GM19455 (cell line): ENCODE data around the gene GFRA4.

Experiments
- ATAC-seq: cut with Tn5 transposase; IDR thresholded peaks from one replicate; pipeline ENCODE4 v1.9.1; 2021; ENCODE audit not compliant: unreplicated experiment

Gene GFRA4

GRCh38 chr20:3663031-3663701, at the start of gene GFRA4:
Gene GFRA4, minus strand, starts transcription at chr20:3663399. Its CDS starts 0 bp downstream, at chr20:3663399.
- ATAC-seq, result no peak

- no peak for ATAC-seq
These were observed 49.2 kb upstream of the GFRA4 start, which contains the start of gene SIGLEC1 for GRCh38 chr20:3712279-3712873. Gene SIGLEC1, minus strand, starts transcription at chr20:3712600. Its CDS starts 5,472 bp downstream, at chr20:3707128.

- no peak for ATAC-seq
These were observed 48.3 kb upstream of the GFRA4 start for GRCh38 chr20:3711484-3711941.

- no peak for ATAC-seq
These were observed 47.7 kb upstream of the GFRA4 start for GRCh38 chr20:3710703-3711483.

- no peak for ATAC-seq
These were observed 46.8 kb upstream of the GFRA4 start for GRCh38 chr20:3710011-3710466.

GRCh38 chr20:3707508-3707899, 44.3 kb upstream of the GFRA4 start:
- no peak for ATAC-seq

GRCh38 chr20:3706774-3707507, 43.7 kb upstream of the GFRA4 start:
- ATAC-seq, result no peak

- ATAC-seq, result no peak
These were observed 43.0 kb upstream of the GFRA4 start for GRCh38 chr20:3705970-3706739.

GRCh38 chr20:3705491-3705969, 42.3 kb upstream of the GFRA4 start:
- no peak for ATAC-seq

- no peak for ATAC-seq
These were observed 40.9 kb upstream of the GFRA4 start for GRCh38 chr20:3704087-3704486.

GRCh38 chr20:3702611-3703391, 39.6 kb upstream of the GFRA4 start:
- ATAC-seq, result no peak

- ATAC-seq, result no peak
These were observed 38.1 kb upstream of the GFRA4 start for GRCh38 chr20:3701061-3701998.

GRCh38 chr20:3699037-3699436, 35.8 kb upstream of the GFRA4 start:
- ATAC-seq, result no peak

- no peak for ATAC-seq
These were observed 35.4 kb upstream of the GFRA4 start for GRCh38 chr20:3698591-3699001.

GRCh38 chr20:3697588-3698305, 34.5 kb upstream of the GFRA4 start:
- ATAC-seq, result no peak

- ATAC-seq, result no peak
These were observed 33.8 kb upstream of the GFRA4 start for GRCh38 chr20:3696745-3697587.

- ATAC-seq, result no peak
These were observed 33.0 kb upstream of the GFRA4 start for GRCh38 chr20:3696200-3696599.
